MM.1S (cell line): Measurements from ENCODE around the gene PDX1.

Source experiments
- DNase-seq: peaks from one replicate; pipeline ENCODE4 v3.0.0-alpha.2; 2015
- H2AFZ ChIP-seq: fragments of 300-600 bp; sonication (generic); 2 replicates; pipeline ENCODE4 v1.6.0; 2016; ENCODE audit warnings: antibody characterized with exemption, low read length
- H3F3A ChIP-seq: fragments of 300-600 bp; sonication (generic); 2 replicates; pipeline ENCODE4 v1.6.1; 2016; ENCODE audit warnings: mild to moderate bottlenecking, antibody characterized with exemption, low read length, moderate library complexity, mixed read lengths; ENCODE audit not compliant: insufficient read depth
- H3K27ac ChIP-seq: fragments of 300-600 bp; sonication (generic); 2 replicates; pipeline ENCODE4 v1.5.1; 2016; ENCODE audit warnings: mild to moderate bottlenecking, low read length
- H3K27me3 ChIP-seq: fragments of 300-600 bp; sonication (generic); replicated peaks from 2 replicates; pipeline ENCODE4 v1.6.0; 2016; ENCODE audit warnings: low read length; ENCODE audit not compliant: insufficient read depth
- H3K36me3 ChIP-seq: fragments of 300-600 bp; sonication (generic); replicated peaks from 2 replicates; pipeline ENCODE4 v1.6.1; 2016; ENCODE audit warnings: mild to moderate bottlenecking, low read length, mixed read lengths; ENCODE audit not compliant: insufficient read depth
- H3K4me1 ChIP-seq: fragments of 300-600 bp; sonication (generic); 2 replicates; pipeline ENCODE4 v1.6.1; 2016; ENCODE audit warnings: low read length, mixed read lengths
- H3K4me2 ChIP-seq: fragments of 300-600 bp; sonication (generic); 2 replicates; pipeline ENCODE4 v1.6.0; 2016; ENCODE audit warnings: low read depth, low read length
- H3K4me3 ChIP-seq: fragments of 300-600 bp; sonication (generic); 2 replicates; pipeline ENCODE4 v1.5.1; 2016; ENCODE audit warnings: low read length, mixed read lengths
- H3K79me2 ChIP-seq: fragments of 300-600 bp; sonication (generic); 2 replicates; pipeline ENCODE4 v1.6.1; 2016; ENCODE audit warnings: mixed run types, low read length, mixed read lengths
- H3K9ac ChIP-seq: fragments of 300-600 bp; sonication (generic); 2 replicates; pipeline ENCODE4 v1.6.1; 2016; ENCODE audit warnings: low read length, mixed read lengths
- H3K9me2 ChIP-seq: fragments of 300-600 bp; sonication (generic); replicated peaks from 2 replicates; pipeline ENCODE4 v1.6.1; 2016; ENCODE audit warnings: mild to moderate bottlenecking, low read length, mixed read lengths; ENCODE audit not compliant: insufficient read depth
- H3K9me3 ChIP-seq: fragments of 300-600 bp; sonication (generic); replicated peaks from 2 replicates; pipeline ENCODE4 v1.6.1; 2016; ENCODE audit warnings: mild to moderate bottlenecking, low read length, mixed read lengths; ENCODE audit not compliant: insufficient read depth
- H4K20me1 ChIP-seq: fragments of 300-600 bp; sonication (generic); 2 replicates; pipeline ENCODE4 v1.6.1; 2016; ENCODE audit warnings: mild to moderate bottlenecking, low read length, moderate library complexity, mixed read lengths; ENCODE audit not compliant: insufficient read depth
- CTCF ChIP-seq: fragments of 300-600 bp; sonication (generic); IDR thresholded peaks from 2 replicates; pipeline ENCODE4 v1.5.1; 2016; ENCODE audit warnings: antibody characterized with exemption, low read length, mixed read lengths
- EZH2 ChIP-seq: fragments of 300-600 bp; sonication (generic); optimal IDR thresholded peaks from 2 replicates; pipeline ENCODE3; 2017; ENCODE audit warnings: low read depth, mild to moderate bottlenecking, antibody characterized with exemption, low read length, mixed read lengths
- EZH2phosphoT487 ChIP-seq: fragments of 300-600 bp; sonication (generic); IDR thresholded peaks from 2 replicates; pipeline ENCODE4 v1.6.1; 2018; ENCODE audit warnings: antibody characterized with exemption, low read length

Gene PDX1

GRCh38 chr13:27971236-27971645, 51.4 kb downstream of the PDX1 start:
- Histone ChIP-seq H3K4me3 (no peak overlapping the region), H3K4me1 (no peaks in the 10 kb centered on the region), H3F3A (no peaks in the 10 kb centered on the region), H3K27ac (no peak overlapping the region), H3K4me2 (no peak overlapping the region), H3K9me2 (no peaks in the 10 kb centered on the region), H2AFZ (no peak overlapping the region), H3K27me3 (peaks cover 18% of the 10 kb centered on the region), H3K9ac (no peak overlapping the region), H3K9me3 (no peaks in the 10 kb centered on the region), H4K20me1 (no peaks in the 10 kb centered on the region), H3K79me2 (no peaks in the 10 kb centered on the region), H3K36me3 (no peaks in the 10 kb centered on the region)
- no peak for DNase-seq
- TF ChIP-seq CTCF: no peak
- no peak for TF ChIP-seq EZH2phosphoT487
- TF ChIP-seq EZH2: no peak

GRCh38 chr13:27971776-27972477, 52.1 kb downstream of the PDX1 start:
- H3F3A ChIP-seq: no peaks in the 10 kb centered on the region
- no peaks in the 10 kb centered on the region for H4K20me1 ChIP-seq
- H3K4me2 ChIP-seq: no peak overlapping the region
- no peak overlapping the region for H3K4me3 ChIP-seq
- H3K9me2 ChIP-seq: no peaks in the 10 kb centered on the region
- no peaks in the 10 kb centered on the region for H3K79me2 ChIP-seq
- H2AFZ ChIP-seq: no peak overlapping the region
- H3K4me1 ChIP-seq: no peaks in the 10 kb centered on the region
- peaks cover 18% of the 10 kb centered on the region for H3K27me3 ChIP-seq
- no peaks in the 10 kb centered on the region for H3K9me3 ChIP-seq
- DNase-seq: no peak
- no peak for TF ChIP-seq EZH2
- H3K36me3 ChIP-seq: no peaks in the 10 kb centered on the region
- H3K27ac ChIP-seq: no peak overlapping the region
- no peak overlapping the region for H3K9ac ChIP-seq

GRCh38 chr13:27972478-27972820, 52.6 kb downstream of the PDX1 start:
- Histone ChIP-seq H3K4me1 (no peaks in the 10 kb centered on the region), H3K27ac (no peak overlapping the region), H2AFZ (no peak overlapping the region), H3F3A (no peaks in the 10 kb centered on the region), H3K27me3 (peaks cover 18% of the 10 kb centered on the region), H4K20me1 (no peaks in the 10 kb centered on the region), H3K79me2 (no peaks in the 10 kb centered on the region), H3K4me3 (no peak overlapping the region), H3K9ac (no peak overlapping the region), H3K4me2 (no peak overlapping the region), H3K9me3 (no peaks in the 10 kb centered on the region), H3K36me3 (no peaks in the 10 kb centered on the region), H3K9me2 (no peaks in the 10 kb centered on the region)
- TF ChIP-seq CTCF (no peak), EZH2 (no peak), EZH2phosphoT487 (no peak)
- DNase-seq: no peak

- no peak overlapping the region for H3K4me2 ChIP-seq
- TF ChIP-seq EZH2 (no peak), CTCF (no peak), EZH2phosphoT487 (no peak)
- no peaks in the 10 kb centered on the region for H4K20me1 ChIP-seq
- H2AFZ ChIP-seq: no peak overlapping the region
- DNase-seq: no peak
- no peaks in the 10 kb centered on the region for H3F3A ChIP-seq
- H3K9ac ChIP-seq: no peak overlapping the region
- no peak overlapping the region for H3K4me3 ChIP-seq
- H3K9me3 ChIP-seq: no peaks in the 10 kb centered on the region
- H3K27me3 ChIP-seq: peaks cover 12% of the 10 kb centered on the region
- H3K9me2 ChIP-seq: no peaks in the 10 kb centered on the region
- no peaks in the 10 kb centered on the region for H3K79me2 ChIP-seq
- no peaks in the 10 kb centered on the region for H3K36me3 ChIP-seq
- no peak overlapping the region for H3K27ac ChIP-seq
- H3K4me1 ChIP-seq: no peaks in the 10 kb centered on the region
Measured at GRCh38 chr13:27973291-27973690, 53.5 kb downstream of the PDX1 start.
